Activated CD8-positive, alpha-beta memory T cell treated with anti-CD3 and anti-CD28 coated beads for 24 hours (primary cell): Measurements from ENCODE around the gene DAD1.
"Not testable (repeated sequence)": the region's sequence is repeated elsewhere in the genome, so short reads cannot be mapped to it uniquely, and the experiment has no call there.

Source experiments
- DNase-seq: peaks from one replicate; pipeline ENCODE4 v3.0.0-alpha.2; 2020

The DAD1 gene

DNA sequence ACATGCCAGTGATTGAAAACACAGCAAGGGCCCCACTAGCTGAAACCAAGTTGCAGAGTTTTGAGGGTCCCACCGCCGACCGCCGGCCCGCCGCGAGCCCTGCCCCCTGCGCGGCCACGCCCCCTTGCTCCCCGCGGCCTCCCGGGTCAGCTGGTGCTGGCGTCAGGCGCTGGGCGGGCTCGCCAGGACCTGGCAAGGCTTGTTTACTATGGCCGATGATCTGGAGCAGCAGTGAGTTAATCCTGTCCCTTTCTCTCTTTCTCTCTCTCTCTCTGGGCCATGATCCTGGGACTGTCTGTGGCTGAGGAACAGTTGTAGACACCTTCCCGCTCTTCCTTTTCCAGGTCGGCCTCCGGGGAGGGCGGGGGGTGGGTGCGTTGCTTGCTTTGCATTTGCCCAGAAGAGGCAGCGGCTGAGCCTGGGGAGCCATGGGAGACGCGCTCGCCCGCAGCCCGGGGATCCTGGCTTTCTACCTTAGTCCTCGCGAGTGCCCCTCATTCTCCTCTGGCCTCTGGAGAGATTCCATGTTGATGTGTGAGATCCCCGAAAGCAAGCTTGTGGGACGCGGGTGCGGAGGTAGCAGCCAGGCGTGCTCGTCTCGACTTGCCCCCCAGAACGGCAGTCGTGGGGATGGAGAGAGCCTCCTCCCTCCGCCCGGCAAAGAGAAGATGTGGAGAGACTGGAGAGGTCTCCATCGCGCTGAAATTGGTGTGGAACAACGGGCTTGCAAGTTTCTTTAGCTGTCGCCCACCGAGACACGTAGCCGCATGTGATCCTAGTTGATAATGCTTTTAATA lies 9.3 kb upstream of the DAD1 start, which contains the start of gene ABHD4:
Gene ABHD4 (plus strand): TSS at position 202 of the 797 bp plus-strand sequence. CDS start 7 bp downstream, at position 209.
- DNase-seq: peak; percentile 79

DNA sequence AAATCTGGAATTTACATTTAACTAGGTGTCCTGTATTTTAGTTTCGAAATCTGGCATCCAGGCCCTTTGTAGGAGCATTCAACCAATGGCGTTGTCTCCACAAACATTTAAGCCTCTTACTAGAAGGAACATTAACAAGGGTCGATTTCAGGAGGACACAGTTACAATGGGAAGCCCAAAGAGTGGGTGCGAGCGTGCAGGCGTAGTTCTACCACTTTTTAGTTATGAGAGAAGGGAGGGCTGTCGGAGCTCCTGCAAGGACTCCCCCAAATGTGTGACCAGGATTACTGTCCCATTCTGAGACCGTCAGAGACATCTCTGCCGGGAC lies 8.7 kb upstream of the DAD1 start:
- DNase-seq: no peak

DNA sequence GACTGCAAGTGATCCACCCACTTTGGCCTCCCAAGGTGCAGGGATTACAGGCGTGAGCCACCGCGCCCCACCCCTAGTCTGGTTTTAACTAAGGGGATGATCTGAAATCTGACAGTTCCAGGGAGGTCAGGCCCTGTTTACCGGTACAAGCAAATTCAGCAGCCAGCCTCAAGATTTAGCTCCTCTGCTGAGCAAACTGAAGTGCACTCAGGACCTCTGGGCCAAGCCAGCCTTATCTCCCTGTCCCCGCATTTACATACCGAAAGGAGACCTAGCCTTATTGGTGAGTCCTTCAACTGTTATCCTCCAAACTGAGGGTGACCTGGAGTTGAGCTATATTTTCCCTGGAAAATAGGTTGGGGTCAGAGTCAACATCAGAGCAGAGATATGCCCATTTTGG lies 8.2 kb upstream of the DAD1 start:
- DNase-seq: no peak

DNA sequence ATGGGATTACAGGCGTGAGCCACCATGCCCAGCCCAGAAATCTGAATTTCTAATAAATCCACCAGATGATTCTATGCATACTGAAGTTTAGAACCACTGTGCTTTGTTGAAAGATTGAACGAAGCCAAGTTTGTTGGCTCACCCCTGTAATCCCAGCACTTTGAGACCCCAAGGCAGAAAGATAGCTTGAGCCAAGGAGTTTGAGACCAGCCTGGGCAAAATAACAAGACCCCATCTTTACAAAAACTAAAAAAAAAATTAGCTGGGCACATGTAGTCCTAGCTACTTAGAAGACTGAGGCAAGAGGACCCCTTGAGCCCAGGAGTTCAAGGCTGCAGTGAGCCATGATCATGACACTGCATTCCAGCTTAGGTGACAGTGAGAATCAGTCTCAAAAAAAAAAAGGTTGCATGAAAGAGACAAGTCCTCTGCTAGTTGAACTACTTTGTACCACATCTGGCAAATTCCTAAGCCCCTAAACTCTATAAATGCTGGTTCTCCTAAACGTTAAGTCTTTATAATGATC lies 7.4 kb upstream of the DAD1 start:
- no peak for DNase-seq

DNA sequence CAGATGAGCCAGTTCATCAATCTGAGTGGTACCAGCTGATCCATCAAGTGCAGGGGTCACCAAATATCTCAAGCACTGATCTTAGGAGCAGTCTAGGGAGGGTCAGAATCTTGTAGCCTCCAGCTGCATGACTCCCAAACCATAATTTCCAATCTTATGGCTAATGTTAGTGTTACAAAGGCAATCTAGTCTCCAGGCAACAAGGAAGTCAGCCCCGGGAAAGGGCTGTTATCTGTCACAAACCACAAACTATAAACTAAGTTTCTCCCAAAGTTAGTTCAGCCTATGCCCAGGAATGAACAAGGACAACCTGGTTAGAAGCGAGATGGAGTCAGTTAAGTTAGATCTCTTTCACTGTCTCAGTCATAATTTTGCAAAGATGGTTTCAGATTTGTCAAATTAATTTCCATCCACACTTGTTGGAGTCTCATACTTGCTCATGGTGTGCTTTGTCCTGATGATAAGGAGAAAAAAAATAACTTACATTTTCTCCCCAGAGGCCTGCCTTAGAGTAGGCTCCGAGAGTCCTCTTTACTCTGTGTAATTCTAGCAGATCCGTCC lies 5.2 kb upstream of the DAD1 start:
- DNase-seq: no peak

DNA sequence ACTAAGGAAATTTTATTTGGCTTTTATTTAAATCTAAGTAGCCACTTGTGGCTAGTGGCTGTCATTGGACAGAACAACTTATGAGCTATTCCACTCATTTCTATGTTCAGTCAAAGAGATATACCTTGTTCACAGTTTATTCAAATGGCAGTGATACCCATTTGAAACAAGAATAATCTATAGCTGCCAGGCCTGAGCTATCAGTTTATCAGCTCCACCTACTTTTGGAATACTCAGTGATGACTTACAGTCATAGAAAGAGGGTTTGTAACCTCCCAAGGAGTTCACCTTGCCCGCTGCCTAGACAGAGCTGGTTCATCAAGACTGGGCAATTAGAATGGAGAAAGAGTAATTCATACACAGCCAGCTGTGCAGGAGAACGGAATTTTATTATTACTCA lies 4.6 kb upstream of the DAD1 start:
- no peak for DNase-seq

DNA sequence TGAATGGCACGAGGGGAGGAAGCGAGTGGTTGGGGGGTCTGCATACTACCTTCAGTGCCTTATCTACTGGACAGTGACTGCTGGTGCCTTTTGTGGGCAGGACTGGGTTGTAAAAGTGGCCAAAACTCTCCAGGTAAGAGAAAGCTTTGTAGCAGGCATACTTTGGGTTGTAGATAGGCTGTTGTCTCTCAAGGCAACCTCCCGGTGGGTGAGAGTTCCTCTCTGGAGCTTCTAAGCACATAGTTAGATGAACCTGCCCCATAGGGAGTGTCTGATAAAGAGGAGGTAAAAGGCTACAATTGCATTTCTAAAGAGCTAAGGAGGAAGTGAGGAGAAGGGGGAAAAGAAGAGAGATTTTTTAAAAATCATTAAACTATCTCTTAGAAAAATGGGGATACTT lies 4.2 kb upstream of the DAD1 start:
- DNase-seq: no peak

DNA sequence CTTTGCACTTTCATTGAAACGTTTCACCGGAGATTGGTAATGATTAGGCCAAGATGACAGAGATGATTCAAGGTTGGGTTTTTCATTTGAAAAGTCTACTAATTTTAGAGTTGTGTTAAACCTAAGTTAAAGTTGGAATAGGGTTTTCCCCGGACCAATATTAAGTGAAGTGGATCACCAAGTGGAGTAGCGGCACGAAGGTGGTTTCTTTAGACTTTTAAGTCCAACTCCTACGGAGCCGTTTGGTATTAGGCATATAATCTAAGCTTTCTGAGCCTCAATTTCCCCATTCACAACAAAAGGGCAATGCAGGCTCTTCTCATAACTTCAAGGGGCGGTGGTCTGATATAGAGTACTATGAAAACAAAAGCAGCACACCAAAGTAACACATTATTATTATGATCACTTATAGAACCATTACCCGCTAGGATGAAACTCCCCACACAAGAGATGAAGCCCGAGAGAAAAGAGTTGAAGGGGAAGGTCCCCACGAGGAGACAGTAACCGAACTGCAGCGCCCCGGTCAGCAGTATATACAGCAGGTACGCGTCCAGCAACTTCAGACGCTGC lies 413 bp downstream of the DAD1 start:
- DNase-seq: peak; percentile 64

DNA sequence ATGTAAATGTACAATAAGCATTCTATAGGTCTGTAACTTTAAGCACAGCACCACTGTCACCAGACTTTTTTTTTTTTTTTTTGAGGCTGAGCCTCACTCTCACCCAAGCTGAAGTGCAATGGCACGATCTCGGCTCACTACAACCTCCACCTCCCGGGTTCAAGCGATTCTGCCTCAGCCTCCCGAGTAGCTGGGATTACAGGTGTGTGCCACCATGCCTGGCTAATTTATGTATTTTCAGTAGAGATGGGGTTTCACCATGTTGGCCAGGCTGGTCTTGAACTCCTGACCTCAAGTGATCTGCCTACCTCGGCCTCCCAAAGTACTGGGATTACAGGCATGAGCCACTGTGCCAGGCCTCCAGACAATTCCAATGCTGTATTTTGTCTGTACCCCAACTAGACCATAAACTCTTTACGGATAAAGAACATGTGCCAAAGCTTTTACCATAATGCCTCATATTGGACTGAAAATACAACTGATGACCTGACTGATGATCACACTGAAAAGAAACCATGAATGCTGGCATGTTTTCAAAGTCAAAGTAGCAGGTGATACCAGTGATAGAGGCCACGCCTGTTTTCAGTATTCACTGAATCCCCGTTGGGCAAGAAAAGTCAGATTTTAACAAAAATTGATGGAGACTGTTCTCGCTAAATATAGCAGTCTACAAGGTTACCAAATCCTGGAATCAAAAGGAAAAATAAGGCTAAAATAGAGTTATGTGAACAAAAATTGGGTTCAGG lies 1.2 kb downstream of the DAD1 start:
- not testable (repeated sequence) for DNase-seq

DNA sequence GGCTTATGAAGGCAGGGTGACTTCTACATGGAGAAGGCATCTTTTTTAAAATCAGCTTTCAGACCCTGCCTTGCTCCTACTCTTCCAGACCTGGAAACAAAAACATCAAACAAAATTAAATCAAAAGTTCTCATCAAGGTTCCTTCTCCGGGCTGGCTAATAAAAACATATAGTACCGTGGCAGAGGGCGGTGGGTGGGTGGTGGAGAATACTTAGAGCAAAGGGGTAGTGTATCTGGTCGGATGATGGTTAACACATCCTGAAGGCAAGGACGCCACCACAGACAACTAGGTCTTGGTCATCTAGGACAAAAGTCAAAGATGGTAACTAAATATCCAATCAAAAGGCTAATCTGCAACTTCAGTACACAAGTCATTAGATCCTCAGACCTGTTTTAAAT lies 1.8 kb downstream of the DAD1 start:
- no peak for DNase-seq

DNA sequence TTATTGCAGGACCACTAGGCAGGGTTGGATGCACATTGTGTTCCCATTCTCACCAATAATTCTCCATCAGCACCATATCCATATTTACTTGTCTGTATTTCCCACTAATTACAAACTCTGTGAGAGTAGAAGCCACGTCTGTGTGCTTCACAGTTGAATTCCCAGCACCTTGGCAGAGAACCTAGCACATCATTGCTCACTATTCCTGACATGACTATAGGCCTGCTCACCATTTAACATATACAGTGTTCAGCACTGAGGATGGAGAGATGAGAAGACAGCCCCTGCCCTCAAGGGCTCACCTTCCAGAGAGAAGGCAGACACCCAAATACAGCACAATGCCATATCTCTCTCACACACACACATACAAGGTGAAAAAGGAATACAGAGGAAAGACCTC lies 5.0 kb downstream of the DAD1 start:
- no peak for DNase-seq

DNA sequence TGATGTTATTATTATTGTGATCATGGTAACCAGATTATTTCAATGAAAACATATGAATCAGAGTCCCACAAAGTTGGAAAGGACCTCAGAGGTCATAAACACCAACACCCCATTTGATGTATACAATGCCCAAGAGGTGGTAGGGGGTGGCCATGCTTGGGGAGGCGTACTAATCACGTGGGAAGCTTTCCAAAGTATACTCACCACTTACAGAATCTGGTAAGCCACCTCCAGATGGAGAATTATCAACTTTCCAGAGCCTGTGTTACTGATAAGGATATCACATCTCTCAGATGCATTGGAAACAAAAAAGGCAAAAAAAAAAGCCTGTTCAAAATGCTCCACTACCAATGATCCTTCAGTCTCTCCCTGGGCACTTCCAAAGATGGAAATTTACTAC lies 8.4 kb downstream of the DAD1 start:
- DNase-seq: no peak

DNA sequence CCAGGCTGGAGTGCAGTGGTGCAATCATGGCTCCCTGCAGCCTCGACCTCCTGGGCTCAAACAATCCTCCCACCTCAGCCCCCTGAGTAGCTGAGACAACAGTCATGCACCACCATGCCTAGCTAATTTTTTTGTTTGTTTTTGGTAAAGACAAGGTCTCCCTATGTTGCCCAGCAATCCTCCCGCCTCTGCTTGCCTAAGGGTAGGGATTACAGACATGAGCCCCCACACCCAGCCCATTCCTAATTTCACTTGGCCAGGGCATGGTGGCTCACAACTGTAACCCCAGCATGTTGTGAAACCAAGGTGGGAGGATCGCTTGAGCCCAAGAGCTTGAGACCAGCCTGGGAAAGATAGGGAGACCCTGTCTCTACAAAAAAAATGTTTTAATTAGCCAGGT lies 9.1 kb downstream of the DAD1 start:
- DNase-seq: no peak

DNA sequence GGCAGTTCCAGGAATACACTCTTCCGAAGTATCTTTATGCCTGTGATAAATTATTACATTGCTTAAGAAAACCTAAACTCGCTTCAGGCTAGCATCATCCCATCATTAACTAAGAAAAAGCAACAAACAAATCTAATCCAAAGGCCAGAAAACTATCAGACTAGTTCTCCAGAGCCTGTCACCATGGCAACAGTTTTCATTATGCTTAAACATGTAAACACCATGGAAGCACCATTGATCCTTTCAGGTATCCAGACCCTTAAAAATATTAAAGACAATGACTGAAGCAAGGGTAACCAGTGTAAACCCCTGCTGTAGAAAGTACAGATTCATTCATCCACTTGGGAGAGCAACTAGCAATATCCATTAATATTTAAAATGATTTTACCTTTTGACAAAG lies 9.8 kb downstream of the DAD1 start:
- DNase-seq: no peak

DNA sequence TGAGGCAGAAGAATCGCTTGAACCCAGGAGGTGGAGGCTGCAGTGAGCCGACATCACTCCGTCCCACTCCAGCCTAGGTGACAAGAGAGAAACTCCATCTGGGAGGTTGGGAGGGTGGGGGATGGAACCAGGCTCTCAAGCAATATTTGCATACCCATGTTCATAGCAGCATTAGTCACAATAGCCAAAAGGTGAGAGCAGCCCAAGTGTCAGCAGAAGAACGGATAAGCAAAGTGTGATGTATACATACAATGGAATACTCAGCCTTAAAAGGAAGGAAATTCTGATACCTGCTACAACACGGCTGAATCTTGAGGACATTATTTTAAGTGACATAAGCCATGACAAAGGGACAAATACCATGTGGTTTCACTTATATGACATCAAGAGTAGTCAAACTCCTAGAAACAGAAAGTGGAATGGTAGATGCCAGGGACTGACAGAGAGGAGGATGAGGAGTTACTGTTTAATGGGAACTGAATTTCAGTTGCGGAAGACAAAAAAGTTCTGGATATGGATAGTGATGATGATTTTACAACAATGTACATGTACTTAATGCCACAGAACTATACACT lies 11.6 kb downstream of the DAD1 start:
- no peak for DNase-seq

DNA sequence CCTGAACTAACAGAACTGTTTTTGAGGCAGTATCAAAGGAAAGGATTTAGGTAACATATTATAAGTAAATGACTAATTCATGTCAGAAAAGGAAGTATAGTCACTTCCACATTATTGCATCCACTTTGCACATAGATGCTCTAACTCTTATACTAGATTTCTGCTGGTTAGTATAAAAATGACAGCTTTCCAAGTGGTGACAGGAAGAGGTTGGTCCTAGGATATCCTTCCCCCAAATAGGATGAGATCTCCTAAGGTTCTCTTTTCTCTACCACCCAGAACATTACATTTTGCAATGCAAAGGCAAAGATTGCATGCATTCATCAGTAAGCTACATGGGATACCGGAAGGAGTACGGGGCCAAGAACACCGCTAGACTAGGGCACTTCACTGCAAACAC lies 15.2 kb downstream of the DAD1 start:
- DNase-seq: no peak

DNA sequence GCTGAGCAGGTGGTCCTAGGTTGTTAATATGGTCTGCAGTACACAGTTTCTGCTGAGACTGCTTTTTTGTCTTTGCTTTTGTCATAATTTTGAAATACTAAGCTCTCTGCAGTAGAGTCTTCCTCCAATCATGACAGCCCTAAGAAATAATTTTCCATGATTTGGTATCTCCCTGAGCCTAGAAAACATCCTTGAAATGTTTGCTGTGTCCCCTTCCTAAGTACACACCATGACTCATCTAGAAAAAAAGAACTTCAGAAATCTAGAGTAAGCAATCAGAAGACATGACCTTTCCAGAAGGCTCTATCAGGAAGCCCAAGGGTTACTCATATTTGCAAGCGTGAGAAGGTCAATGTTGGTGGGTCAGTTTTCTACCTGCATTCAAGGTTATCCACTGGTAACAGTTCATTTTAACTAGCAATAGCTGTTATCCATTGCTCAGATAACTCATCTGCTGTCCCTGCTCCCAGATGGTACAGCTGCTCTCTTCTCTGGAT lies 16.4 kb downstream of the DAD1 start:
- no peak for DNase-seq

DNA sequence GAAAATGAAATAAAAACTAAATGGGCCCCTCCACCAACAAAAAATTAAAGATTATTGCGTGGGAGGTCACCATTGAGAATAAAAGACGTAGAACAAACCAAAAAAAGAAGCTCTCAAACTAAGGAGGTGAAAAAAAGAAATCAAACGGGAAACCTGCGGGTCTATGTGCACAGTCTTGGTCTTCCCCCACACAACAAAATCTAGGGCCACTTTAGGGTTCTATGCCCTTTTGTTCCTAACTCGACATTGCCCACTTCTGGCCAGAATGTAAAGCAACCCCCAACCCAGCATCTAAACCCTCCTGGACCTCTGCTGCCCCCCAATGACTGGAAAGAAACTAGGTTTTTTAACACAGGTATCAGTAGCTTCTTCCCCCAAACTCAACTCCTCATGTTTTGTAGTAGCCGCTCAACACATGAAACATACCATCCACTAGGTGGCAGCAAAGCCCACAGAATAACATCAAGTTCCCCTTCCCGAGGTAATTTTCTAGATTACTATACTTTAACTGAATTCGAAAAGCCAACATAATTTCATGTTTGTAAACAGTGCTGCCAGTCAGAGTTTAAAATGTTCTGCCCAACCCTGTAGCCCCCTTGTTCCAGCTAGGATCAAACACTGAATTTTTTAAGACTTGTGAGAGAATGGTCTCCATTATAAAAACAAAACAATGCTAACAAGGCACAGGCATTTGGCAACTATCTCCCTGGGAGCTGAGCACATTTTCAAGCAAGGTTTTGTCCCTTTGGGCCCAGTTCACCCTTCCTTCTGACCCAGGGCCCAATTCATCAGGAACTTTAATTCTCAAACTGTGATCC lies 18.7 kb downstream of the DAD1 start:
- DNase-seq: peak; percentile 84

DNA sequence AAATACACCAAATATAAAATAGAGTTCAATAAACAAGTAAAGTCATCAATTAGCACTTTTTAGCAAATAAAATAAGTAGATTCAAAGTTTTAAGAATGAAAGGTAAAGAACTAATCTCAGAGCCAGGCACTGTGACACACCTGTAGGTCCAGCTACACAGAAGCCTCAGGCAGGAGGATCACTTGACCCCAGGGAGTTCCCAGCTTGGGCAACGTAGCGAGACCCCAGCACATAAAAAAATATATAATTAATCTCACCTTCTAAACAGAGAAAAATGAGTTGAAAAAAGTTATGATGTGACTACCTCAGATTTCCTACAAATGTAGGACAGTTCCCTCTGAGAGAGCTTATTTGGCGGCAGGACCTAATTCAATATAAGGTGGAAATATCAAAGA lies 19.3 kb downstream of the DAD1 start:
- no peak for DNase-seq

DNA sequence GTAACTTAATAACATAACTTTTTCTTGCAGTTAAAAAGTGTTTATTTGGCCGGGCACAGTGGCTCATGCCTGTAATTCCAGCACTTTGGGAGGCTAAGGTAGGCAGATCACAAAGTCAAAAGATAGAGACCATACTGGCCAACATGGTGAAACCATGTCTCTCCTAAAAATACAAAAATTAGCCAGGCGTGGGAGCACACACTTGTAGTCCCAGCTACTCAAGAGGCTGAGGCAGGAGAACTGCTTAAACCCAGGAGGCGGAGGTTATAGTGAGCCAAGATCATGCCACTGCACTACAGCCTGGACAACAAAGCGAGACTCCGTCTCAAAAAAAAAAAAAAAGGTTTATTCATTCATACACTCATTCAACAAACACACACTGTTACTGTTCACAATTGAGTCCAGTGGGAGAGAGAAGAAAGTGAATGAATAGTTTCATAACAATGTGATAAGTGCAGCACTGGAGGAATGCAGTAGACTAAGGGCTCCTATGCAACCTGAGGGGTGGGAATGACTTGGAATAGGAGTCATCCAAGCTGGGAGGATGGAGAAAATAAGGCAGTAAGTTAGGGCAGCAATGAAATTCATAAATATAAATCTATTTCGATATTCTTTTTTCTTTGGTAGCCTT lies 19.8 kb downstream of the DAD1 start:
- DNase-seq: no peak

DNA sequence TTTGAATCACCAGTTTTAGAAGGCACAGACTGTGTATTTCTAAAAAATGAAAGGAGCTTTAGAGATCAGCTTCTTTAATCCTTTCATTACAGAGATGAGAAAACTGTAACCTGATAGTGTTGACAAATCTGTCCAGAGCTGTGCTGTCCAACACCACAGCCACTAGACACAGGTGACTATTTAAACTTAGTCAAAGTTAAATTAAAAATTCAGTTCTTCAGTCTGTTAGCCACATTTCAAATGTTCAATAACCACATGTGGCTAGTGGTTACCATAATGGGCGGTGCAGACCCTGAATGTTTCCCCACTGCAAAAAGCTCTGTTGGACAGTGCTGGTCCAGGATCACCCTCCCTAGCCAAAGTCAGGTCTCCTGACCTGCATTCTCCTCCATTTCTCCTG lies 21.6 kb downstream of the DAD1 start:
- DNase-seq: no peak

DNA sequence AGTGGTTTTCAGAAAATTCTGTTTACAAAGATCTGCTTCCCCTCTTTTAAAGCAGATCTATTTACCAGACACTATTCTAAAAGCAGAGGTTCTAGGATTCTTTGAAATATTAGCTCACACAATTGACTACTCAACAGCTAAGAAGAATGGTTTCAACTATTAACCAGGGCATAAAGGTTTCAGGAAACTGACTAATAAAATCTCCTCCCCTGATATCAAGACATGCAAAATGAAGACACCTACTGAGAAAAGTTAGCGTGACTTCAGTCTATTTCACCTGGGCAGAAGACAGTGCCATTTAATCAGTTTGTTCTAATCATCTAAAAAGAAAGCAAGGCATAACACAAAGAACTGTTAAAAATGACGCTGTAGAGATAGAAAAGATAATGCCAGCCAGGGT lies 22.2 kb downstream of the DAD1 start:
- DNase-seq: no peak
